Left cardiac atrium (tissue), 4 donors: ENCODE results near the gene NCKAP5. TPM values are rescaled to one million over a fixed set of nuclear protein-coding genes. Genes with fewer than 3 reads are reported as not detected.

Source experiments
- ATAC-seq, 2 donors: fragments of 200-7000 bp; cut with Tn5 transposase; one replicate each; pipeline ENCODE4 v1.9.1; 2020; ENCODE audit warnings: mild to moderate bottlenecking in 2 of 2, moderate library complexity in 2 of 2
- DNase-seq: peaks from one replicate; pipeline ENCODE4 v3.0.0-alpha.2; 2020
- intact Hi-C, 2 donors: fragments of 100-400 bp; cut with DNase I; formaldehyde crosslinking; loops; one replicate each; pipeline versions ENCODE4 v1.14.1 to v1.15.1; 2022 to 2023
- total RNA-seq, 2 donors: library from RNA; stranded (reverse); fragmentation: NEBNext Ultra II Directional; extraction: Animal tissue kit (Norgen Biotek cat#: 25700); gene quantifications; one replicate each; pipeline ENCODE4 v1.2.1, GENCODE V29; 2021
- donor health status: DM: no; HTN: yes; CAD: no.
- donor health status: DM: no; HTN: yes; CAD: no; lungs with severe emphysema.
- donor health status: DM: yes; HTN: yes; CAD: no.
- donor health status: Dilated cardiomyopathy.

NCKAP5 gene
- total RNA-seq, 2 donors from 2014 or later, result 5.8 to 6.2 TPM

DNA sequence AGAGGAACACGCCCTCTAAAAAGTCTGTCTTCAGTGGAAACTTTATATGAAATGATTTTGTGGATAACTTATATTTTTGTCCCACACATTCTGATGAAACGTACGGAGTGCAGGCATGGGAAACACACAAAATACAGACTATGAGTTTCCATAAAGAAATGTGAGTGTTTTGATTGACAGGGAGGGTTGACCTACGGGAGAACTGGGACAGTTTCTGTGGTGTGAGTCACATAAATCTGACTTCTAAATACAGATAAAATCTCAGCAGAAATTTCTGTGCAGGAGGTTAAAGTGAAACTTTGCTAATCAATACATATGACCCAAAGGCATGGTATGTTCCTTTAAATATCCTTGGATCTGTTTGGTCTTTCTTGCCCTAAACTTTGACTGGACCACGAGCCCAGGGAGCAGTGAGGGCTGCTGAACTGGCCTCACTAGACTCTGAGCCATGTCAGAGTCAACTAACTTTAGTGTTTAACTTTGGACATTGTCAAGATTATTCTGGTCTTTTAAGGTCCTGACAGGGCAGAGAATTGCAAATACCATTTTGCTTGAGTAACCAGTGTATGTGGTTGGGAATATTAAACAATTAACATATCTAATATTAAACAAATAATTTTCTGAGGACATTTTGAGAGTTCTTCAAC, 691.4 kb downstream of the NCKAP5 start:
- ATAC-seq (no peak), DNase-seq (no peak)
- intact Hi-C loops, result no loop called here

DNA sequence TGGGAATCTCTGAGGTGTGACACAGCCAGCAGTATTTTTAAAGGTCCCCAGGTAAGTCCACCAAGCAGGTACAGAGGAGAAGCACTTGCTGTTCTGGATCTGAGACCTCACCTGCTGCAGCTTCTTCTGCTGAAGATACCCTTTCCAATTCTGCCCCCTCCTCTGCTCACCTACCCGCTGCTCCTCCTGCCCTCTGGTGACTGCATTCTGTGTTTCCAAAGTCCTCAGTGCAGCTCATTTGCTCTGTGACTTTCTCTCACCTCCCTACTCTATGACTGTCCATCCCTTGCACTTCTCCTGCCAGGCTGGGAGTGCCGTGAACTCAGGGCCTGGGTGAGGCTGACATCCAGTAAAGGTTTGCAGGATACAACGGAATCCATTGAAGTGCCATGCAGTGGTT, 693.1 kb downstream of the NCKAP5 start:
- no peak for ATAC-seq
- intact Hi-C loops, result no loop called here
- no peak for DNase-seq

DNA sequence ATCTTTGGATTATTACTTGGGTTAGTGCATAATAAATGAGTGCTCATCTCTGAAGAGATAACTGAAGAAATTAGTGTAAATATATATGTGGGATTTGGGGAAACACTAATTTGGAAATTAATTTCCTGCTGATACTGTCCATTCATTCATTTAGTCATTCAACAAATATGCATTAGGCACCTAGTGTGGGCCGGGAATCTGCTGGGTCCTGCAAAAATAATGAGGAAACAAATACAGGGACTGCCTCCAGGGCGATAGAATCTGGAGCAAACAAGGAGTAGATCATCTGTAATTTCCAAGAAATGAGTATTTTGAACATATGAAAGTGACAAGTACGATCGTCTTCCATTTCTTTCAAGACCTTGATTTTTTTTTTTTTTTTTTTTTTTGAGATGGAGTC, 694.5 kb downstream of the NCKAP5 start:
- no peak for DNase-seq
- intact Hi-C loops, result no loop called here
- no peak for ATAC-seq

DNA sequence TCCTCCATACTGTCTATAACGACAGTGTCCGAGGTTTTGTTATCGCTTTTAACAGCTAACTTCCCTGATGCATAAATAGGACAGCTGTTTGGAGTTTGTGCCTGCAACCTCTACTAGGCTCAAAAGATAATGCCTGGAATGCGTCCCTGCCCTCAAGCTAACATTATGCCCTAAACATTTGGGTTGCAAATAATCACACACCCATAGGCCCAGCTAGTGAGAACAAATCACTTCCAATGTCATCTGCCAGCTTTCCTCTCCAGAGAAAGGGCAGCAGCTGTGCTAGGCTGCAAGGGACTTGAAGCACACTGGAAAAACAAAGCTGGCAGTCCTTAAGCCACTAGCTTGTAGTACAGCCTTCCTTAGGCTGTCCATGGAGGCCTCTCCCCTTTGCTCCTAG, 696.4 kb downstream of the NCKAP5 start:
- DNase-seq, result no peak
- intact Hi-C loops, result no loop called here
- no peak for ATAC-seq

DNA sequence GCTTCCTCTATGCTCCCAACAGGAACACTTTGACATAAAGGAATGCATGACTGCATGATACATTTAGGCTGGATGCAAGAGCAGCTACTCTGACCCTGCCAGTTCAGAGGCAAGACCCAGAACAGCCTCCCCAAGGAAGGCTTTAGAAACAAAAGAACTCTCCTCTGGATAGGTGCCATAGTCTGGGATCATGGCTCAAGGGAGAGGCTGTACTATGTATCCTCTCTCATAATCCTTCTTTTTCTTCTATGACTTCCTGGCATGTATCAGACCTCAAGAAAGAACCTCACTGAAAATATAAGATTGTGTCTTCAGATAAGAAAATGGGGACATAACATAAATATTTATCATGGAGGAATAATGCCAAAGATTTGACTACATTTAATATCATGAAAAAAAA, 704.3 kb downstream of the NCKAP5 start:
- no peak for DNase-seq
- no peak for ATAC-seq
- intact Hi-C loops, result no loop called here

DNA sequence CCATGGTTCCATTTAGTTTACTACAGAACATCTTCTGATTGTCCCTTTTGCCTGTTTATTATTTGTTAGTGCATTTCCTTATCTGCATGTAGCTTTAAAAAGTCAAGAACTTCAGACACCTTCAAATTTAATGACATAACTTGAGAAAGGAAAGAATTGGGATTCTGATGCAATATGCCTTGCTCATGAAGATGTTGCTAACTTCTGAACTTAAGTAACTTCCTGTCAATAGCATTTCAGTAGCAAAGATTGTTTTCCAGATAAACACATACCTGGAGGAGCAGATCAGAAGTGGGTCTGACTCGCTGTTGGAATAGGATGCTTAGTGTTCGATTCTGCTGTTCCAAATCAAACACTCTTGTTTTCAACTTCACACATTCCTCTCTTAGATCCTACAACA, 708.0 kb downstream of the NCKAP5 start:
- no peak for ATAC-seq
- intact Hi-C loops, result no loop called here
- no peak for DNase-seq

DNA sequence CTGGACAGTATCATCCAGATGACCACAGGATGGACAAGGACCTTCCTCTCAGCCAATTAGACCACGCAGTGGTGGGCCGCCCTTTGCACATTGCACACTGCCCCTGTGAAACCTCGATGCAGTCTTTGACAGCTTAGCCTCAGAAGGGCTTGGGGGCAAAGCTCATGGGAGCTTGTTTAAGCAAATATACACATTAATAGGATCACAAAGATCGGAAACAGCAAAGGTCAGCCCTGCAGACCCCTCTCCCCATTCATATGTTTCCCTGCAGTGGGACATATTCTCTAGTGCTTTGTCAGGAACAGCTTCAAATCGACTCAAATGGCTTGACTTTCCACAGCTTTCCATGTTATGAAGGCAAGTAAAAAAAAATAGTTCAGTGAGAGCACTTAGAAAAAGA, 708.7 kb downstream of the NCKAP5 start:
- intact Hi-C loops, result no loop called here
- no peak for DNase-seq
- no peak for ATAC-seq

DNA sequence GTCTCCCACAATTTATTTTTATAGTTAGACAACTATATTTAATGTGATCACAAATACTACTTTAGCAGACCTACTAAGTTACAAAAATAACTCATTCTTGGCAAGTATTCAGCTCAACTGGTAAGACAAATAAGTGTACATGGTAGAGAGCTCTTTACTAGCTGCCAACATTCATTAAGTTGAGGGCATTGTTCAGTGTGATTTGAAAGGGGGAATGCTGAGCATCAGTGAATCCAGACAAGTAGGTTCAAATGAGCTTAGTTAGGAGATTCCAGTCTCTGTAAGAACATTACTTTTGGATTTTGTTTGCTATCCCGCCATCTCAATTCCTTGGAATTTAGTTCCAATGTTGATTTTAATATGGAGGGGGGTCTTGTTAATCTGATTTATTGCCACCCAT, 710.9 kb downstream of the NCKAP5 start:
- ATAC-seq (no peak), DNase-seq (no peak)
- intact Hi-C loops, result no loop called here

DNA sequence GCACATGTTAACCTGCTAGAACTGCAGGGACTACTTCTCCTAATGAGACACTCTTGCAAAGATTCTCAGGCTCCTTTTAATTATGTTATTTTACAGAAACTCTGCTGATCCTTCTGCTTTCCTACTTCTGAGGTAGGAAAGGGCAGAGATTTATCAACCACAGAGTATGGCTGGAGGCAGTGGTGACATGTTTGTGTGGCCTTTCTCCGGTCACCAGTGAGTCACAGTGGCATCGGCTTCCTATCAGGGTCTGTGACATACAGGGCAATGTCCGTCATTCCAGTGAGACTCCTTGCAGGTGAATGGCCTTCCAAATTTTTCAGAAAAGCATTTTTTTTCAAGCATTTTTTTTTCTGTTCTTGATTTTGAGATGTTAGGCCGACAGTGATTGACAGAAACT, 717.6 kb downstream of the NCKAP5 start:
- DNase-seq, result no peak
- intact Hi-C loops, result no loop called here
- no peak for ATAC-seq

DNA sequence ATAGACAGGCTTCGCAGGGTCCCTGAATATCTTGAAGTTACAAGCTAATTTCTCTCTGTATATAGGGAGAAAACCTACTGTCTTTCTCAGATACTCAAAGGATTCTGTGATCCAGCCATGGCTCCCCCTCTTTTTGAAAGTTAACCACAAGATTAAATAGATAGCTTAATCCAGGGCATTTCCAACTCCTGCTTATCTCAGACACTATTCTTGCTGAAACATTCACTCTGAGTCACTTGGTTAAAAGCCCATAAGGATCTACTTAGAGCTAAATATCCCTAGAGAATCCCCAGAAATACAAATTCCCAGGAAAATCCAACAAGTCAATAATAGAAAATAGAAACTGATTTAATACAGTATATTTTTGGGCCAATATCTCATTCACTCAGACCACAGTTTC, 719.1 kb downstream of the NCKAP5 start:
- ATAC-seq (no peak), DNase-seq (no peak)
- intact Hi-C loops, result no loop called here

DNA sequence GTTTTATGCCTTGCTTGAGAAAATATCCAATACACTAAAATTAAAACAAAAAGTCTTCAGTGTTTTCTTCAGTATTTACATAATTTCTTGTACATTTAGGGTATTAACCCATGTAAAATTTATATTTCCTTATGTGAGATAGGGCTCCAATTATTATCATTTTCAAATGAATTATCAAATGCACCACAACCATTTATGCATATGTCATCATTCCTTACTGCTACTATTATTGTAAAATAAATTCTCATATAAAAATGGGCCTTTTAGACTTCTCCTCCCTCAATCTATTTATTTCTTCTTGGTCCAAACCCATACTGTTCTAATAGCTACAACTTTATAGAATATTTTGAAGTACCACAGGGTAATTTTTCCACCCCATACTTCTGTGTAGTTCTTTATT, 722.9 kb downstream of the NCKAP5 start:
- intact Hi-C loops, result no loop called here
- ATAC-seq (no peak), DNase-seq (no peak)

DNA sequence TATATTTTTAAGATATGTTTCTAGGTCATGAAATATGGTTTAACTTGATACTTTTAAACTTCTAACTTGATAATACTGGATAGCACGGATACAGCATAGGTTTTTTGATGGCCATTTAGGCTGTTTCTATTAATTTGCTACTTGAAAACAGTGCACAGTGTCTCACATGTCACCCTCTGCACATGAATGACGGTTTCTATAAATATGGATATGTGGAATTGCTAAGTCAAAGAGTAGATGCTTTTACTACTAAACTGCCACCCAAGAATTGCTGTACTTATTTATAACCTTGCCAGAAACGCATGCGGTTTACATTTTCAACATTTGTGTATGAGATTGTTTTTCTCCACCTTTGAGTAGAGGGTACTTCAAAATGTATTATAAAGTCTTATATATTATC, 723.7 kb downstream of the NCKAP5 start:
- intact Hi-C loops, result no loop called here
- ATAC-seq (no peak), DNase-seq (no peak)

DNA sequence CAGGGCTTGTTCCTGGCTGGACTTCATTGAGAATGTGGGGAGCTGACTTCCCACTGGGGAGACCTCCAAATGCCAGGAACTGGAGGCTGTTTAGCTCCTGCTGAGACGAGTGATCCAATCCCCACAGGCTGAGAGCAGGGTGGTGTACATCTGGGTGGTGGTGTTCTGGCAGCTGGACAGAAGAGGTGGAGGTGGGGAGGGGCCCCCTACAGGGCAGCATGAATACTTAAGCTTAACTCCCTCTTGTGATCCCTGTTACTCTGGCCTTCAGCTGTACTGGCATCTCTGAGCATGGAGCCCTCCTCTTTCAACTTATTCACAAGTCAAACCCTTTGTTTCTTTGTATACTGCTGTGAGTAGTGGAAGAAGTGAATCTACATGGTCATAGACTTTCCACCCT, 730.5 kb downstream of the NCKAP5 start:
- no peak for DNase-seq
- no peak for ATAC-seq
- intact Hi-C loops, result no loop called here

DNA sequence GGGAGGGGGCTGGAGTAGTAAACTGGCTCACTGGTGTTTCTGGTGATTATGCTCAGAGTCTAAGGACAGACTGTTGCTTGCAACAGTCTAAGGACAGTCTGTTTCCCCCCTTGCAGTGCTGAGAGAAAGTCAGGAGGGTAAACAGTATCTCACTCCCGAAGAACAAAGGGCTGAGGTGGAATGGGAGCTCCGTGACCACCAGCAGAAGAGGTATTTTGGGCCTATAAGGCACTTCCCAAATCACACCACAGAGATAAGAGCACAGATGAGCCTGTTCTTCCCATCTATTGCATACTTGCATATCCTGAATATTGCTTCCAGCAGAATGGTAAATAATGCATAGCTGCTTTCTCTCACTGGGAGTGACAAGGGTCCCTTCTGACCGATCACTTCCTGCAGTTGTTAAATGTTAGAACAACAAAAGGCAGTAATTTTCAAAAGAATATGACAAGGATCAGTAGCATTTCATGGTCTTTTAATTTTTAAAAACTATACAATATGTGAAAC, 737.9 kb downstream of the NCKAP5 start:
- intact Hi-C loops, result no loop called here
- ATAC-seq, result no peak
- no peak for DNase-seq

DNA sequence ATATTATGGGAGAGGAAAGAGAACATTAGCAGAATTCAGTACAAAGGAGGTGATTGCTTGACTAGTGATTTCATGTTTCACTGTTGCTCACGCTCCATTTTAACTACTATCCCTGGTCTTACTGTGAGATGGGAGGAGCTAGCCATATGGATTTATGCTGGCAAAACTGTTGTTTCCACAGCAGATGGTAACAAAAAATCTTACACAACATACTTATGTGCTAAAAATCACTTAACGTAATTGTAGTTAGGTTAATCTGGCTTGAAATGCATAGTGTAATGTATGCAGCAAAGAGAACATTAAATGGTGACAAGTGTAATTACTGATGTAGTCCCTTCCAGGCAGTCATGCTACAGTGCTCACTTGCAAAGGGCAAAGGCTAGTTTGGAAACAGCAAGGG, 742.7 kb downstream of the NCKAP5 start:
- DNase-seq (no peak), ATAC-seq (no peak)
- intact Hi-C loops, result no loop called here

DNA sequence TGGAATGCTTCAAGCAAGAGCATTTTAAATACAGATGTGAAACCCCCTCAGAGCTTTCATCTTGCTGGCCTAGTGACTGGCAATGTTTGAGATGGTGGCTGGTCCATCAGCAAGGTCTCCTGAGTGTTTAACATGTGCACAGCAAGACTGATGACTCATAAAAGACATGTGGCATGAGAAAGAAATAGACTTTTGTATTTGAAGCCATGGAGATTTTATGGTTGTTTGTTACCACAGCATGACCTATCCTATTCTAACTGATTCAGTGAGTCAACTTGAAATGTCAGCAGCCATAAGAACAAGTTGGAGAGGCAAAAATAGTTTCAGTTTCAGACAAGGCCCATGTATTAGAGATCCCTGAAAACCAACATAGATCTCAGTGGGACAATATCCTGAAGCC, 743.5 kb downstream of the NCKAP5 start:
- intact Hi-C loops, result no loop called here
- ATAC-seq (no peak), DNase-seq (no peak)

DNA sequence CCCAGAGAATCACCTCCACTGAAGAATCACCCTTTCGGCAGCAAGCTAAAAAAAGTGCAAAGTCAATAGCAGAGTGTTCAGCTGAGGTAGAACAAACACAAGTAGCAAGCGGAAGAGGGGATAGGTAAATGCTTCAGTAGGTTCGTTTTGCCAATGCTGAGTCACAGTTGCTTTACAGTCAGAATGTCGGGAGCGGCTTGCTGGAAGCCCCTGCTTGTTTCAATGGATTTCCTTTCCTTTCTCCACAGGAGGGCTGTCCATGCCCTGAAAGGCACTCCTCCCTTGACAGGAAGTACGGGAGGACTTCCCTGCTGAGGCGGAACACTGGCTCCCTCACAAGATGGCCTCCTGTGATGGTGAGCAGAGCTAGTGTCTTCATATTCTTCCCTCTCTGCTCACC, 752.0 kb downstream of the NCKAP5 start:
- no peak for ATAC-seq

DNA sequence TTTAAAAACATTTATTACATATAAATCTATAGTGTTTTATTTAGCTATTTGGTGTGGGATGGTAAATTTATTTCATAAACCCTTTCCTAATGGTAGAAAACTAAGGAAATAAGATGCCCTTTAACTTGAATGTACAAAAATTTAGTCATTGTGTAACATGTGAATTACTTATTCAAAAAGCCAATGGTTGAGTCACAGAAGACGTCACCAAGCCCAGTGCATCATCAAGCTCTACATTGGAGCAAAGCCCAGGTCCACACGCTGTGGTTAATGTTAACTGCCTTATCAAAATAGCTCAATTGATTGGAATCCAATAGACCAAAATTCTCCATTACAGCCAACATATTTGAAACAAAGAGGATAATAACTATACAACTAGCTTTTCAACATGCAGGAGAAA, 752.7 kb downstream of the NCKAP5 start:
- DNase-seq (no peak), ATAC-seq (no peak)
- intact Hi-C loops, result no loop called here

More for the DNA sequence above, 752.0 kb downstream of the NCKAP5 start:
- intact Hi-C loops, result no loop called here
- DNase-seq, result no peak

DNA sequence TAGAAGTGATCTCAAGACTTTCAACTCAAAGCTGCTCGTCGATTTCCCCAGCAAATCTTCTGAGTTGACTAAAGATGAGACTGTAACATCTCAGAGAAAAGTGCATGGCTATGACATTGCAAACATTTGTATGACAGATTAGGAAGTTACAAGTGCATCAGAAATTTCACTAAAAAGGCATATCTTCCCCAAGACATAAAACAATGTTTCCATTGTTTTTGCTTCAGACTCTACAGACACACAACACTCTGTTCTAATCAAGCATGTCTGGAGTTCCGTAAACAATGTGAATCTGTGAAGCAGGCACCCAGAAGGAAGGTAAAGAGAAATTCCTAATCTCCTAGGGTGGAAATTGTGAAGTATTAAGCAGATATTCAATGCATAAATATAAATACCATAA, 753.6 kb downstream of the NCKAP5 start:
- intact Hi-C loops, result no loop called here
- no peak for ATAC-seq

DNA sequence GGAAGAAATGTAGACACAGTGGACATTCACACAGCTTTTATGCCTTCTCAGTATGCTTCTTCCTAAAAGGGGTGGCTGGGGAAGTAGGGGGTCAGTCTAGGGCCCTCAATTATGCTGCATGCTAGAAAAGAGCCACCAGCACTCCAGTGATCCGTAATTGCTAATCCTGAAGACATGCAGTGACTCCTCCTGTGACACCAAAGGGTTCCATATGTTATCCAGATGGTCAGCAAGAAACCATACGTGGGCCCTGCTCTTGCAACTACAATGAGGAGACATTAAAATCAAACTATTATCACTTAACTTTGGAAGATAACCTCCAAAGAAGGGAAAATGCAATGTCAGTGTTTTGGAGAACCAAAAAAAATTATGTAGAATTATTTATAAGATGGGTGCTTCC, 754.8 kb downstream of the NCKAP5 start:
- no peak for DNase-seq
- intact Hi-C loops, result no loop called here
- ATAC-seq, result no peak

More for the DNA sequence above, 753.6 kb downstream of the NCKAP5 start:
- no peak for DNase-seq

DNA sequence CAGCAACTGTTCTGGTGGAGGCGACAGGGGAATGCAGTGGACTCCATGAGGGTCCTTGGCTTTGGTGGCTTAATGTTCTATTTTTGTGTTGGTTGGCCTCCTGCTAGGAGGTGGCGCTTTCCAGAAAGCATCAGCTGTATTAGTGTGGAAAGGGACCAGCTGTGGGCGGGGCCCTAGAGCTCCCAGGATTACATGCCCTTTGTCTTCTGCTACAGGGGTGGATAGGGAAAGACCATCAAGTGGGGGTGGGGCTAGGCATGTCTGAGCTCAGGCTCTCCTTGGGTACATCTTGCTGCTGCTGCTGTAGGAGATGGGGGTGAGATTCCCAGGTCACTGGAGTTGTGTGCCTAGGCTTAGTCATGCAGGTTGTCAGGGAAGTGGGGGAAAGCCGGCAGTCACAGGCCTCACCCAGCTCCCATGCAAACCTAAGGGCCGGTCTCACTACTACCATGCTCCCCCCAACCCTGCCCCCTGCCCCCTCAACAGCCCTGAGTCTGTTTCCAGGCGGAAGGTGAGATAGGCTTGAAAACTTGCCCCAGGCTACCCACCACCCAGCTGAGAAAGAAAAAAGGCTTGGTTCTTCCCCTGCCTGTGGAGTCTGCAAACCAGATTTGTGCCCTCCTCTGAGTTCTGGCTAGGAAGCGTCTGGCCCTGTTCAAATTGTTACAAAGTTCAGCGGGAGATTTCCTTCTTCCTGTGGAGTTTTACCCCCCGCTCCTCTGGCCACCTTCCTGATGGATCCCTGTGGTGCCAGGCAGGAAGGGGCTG, 756.9 kb downstream of the NCKAP5 start:
- ATAC-seq (no peak), DNase-seq (no peak)
- intact Hi-C loops, result no loop called here
